GM19023 (cell line): ENCODE results near the gene LCN6.

Experiments used
- ATAC-seq: cut with Tn5 transposase; IDR thresholded peaks from one replicate; pipeline ENCODE4 v1.9.1; 2021; ENCODE audit warnings: mild to moderate bottlenecking, moderate library complexity; ENCODE audit not compliant: unreplicated experiment

The LCN6 gene

DNA sequence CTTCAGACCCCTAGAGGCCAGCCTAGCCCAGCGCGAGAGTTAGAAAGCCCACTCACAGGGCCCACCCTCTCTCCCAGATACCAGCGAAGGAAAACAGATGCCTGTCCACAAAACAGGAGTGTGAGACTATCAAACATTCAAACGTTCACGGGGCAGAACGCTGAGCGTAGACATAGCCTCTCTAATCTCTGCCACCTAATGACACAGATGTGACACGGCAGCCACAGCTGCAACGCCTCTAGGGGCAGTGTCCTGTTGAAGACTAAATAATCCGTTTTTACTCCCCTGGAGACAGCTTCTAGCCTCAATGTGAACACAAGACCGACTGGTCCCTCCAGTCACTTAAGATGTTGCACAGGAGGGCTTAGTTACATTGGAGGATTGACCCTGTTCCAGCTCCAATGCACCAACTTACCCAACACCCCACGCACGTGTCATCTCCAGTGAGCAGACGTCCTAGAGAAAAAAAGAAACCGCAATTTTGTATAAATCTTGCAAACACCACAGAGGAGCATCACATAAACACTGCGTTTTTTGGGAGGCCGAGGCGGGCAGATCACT, 21.6 kb downstream of the LCN6 start:
- ATAC-seq, result no peak

- no peak for ATAC-seq
These were observed 22.2 kb downstream of the LCN6 start for GRCh38 chr9:136726118-136726517.

GRCh38 chr9:136725612-136726011, 22.7 kb downstream of the LCN6 start:
- no peak for ATAC-seq

DNA sequence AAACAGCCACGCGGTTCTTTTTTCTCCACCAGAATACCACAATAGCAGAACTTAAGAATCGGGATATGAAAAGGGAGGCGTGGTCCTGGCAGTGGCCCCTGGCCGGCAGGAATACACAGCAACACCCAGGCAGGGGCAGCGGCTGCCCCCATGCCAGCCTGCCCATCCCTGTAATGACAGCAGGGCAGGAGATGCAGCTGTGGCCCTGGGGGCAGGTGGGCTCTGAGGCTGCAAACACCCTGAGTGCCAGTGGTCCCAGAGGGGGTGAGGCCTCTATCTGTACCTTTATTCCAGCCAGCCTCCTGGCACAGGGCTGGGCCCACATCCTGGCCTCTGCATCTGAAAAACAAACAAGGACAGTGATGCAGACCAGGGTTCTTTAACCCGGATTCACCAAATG, 23.6 kb downstream of the LCN6 start:
- ATAC-seq, result no peak

DNA sequence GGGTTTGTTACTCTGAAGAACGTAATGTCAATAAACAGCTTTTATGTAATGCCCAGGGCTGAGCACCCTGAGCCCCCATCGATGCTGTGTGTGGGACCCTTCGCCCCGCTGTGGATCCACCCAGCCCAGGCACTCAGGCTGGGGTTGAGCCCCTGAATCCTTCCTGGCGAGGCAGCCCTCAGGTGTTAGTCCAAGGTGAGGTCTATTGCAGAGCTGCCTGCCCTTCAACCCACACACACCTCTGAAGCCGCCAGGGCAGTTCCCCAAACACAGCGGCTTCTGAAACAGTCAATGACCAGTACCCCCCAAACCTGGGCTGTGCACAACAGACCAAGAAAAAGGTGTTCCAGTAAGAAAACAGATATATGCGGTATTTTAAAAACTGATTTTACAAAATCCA, 24.3 kb downstream of the LCN6 start:
- ATAC-seq, result no peak

DNA sequence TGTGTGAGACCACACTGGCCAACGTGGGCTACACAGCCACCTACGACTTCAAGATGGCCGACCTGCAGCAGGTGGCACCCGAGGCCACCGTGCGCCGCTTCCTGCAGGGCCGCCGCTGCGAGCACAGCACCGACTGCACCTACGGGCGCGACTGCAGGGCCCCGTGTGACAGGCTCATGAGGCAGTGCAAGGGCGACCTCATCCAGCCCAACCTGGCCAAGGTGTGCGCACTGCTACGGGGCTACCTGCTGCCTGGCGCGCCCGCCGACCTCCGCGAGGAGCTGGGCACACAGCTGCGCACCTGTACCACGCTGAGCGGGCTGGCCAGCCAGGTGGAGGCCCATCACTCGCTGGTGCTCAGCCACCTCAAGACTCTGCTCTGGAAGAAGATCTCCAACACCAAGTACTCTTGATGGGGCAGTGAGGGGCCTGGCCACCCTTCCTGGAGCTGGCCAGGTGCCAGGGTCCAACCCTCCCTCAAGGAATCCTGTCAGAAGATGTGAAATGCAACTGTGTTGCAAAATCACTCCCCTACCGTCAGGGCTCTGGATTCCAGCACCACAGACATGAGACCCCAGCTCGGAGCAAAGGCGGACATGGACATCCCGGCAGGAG, 24.9 kb downstream of the LCN6 start:
- no peak for ATAC-seq

DNA sequence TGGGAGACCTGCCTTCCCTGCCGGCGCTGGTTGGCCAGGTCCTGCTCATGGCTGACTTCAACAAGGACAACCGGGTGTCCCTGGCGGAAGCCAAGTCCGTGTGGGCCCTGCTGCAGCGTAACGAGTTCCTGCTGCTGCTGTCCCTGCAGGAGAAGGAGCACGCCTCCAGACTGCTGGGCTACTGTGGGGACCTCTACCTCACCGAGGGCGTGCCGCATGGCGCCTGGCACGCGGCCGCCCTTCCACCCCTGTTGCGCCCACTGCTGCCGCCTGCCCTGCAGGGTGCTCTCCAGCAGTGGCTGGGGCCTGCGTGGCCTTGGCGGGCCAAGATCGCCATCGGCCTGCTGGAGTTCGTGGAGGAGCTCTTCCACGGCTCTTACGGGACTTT, 25.4 kb downstream of the LCN6 start:
- ATAC-seq, result no peak

GRCh38 chr9:136722093-136722968, 26.0 kb downstream of the LCN6 start:
- no peak for ATAC-seq

DNA sequence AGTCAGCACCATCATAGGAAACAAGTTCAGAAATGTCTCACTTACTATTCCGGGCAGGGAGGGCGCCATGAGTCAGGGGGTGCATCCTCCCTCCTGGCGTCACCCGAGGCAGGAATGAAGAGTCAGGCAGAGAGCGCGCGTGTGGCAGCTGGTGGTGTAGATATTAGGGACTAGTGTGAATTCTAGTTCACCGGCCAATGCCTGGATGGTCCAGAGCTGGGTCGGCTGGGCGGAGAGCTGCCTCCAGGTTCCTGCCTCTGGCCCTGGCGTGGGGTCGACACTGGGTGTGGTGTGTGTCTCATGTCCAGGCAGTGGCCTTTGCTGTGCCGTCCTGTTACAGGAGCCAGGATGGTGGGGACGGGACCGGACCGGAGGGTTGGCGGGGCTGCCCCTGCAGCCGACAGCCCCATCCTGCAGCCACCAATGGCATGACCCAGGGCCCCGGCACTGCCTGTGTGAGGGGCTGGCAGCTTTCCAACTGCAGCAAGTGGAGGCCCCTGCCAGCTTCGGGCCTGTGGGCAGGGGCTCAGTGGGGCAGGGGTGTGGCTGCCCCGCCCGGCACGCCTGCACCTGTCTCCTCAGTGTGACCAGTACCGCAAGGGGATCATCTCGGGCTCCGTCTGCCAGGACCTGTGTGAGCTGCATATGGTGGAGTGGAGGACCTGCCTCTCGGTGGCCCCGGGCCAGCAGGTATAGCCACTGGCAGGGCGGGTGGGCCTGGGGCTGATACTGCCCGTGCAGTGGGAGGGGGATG, 26.8 kb downstream of the LCN6 start:
- no peak for ATAC-seq

- no peak for ATAC-seq
These were observed 27.4 kb downstream of the LCN6 start for GRCh38 chr9:136720898-136721338.

DNA sequence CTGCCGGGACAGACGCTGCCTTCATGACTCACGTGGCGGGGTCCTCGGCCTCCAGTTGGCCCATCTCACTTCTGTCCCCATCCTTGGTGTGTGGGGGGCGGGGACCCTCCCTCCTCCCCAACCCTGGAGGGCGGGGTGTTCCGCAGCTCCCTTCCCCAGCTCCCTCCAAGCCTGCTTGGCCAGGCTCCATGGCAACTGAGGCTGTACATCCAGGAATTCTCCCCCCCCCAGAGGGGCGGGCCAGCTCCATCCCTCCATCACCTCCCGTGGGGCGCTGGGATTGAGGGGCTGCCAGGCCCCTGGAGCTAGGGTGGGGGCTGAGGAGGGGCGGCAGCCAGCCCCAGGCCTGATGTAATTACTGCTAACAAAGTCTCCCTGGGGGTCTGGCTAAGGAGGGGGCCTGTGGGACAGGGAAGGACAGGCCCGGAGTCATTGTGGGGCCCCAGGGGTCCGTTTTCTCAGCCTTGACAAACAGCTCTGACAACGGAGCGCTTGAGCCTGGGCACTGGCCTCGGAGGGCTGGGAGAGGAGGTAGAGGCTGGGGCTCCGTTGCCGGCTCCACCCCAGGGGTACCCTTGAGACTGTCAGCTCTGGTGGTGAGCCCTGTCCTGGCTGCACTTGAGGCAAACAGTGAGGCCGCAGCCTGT, 28.0 kb downstream of the LCN6 start:
- no peak for ATAC-seq

GRCh38 chr9:136719195-136719880, 29.0 kb downstream of the LCN6 start:
- no peak for ATAC-seq

- no peak for ATAC-seq
These were observed 29.8 kb downstream of the LCN6 start for GRCh38 chr9:136718345-136719194.

DNA sequence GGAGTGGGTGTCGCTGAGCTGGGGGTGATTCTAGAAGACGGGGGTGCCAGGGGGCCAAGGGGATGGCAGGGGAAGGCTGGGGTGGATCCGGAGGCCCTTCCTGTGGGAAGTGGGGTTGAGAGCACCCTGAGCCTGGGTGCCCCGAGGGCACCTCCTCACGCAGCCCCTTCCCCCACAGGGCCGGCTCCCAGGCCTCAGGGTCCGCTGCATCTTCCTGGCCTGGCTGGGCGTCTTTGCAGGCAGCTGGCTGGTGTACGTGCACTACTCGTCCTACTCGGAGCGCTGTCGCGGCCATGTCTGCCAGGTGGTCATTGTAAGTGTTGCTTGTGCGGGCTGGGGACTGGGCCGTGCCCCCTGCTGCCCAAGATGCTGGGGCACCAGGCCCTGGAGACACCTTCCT, 30.9 kb downstream of the LCN6 start:
- no peak for ATAC-seq

GRCh38 chr9:136714893-136715274, 33.4 kb downstream of the LCN6 start:
- ATAC-seq, result no peak

GRCh38 chr9:136714096-136714892, 34.0 kb downstream of the LCN6 start:
- no peak for ATAC-seq

- ATAC-seq, result no peak
These were observed 34.8 kb downstream of the LCN6 start for GRCh38 chr9:136713550-136713949.

DNA sequence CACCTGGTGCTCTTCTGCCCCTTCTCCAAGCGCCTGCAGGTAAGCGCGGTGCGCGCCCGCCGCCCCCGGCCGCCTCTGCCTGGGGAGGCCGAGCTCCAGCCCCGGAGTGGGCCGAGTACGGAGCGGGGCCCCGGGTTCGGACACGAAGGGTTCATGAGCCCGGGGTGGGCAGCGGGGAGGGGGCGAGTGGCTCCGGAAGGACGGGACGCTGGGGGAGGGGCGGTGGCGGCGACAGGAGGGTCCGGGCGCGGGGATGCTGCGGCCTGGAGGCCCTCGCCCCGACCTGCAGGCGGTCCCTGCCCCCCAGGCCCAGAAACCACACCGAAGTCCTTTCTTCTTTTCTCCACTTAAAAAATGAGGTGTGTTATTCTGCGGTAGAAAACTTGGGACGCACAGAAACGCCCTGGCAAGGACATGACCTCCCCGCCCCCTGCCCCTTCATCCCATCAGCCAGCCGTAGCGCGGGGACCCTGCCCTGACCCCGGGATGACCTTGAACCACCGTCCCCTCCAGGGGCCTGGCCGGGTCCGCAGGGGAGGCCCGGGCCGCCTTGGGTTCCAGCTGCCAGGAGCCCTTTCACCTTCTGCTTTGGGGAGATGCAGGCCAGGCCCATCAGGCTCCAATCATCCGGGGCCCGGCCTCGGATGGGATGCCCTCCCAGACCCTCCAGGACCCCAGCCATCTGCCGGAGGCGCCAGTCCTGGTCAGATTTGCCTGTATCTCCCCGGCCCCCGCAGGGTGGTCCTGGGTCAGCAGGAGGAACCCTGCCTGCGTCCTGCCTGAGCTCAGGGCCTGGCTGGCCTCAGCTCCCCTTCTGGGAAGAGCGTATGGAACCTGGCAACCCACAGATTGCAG, 35.4 kb downstream of the LCN6 start:
- ATAC-seq, result no peak
